Panc1 (cell line): ENCODE results near the gene BCORL1. TPM values are rescaled to one million over a fixed set of nuclear protein-coding genes. Genes with fewer than 3 reads are reported as not detected.

Experiments used
- ATAC-seq: fragments of 200-7000 bp; cut with Tn5 transposase; 2 replicates; pipeline ENCODE4 v1.9.1; 2020; ENCODE audit warnings: mild to moderate bottlenecking, moderate library complexity
- BruUV-seq: library from RNA; stranded (reverse); fragments of 400-500 nt; replicated peaks from 2 replicates; lab custom pipeline; 2021; lab: Mats Ljungman, UMichigan
- CTCF ChIA-PET: fragments of 300-600 bp; sonication (Branson Sonifier 250); formaldehyde crosslinking; loops from one replicate; lab custom pipeline; 2022; ENCODE audit warnings: antibody characterized with exemption; lab: Charles Lee
- POLR2A ChIA-PET: fragments of 300-600 bp; sonication (Branson Sonifier 250); formaldehyde crosslinking; loops from one replicate; lab custom pipeline; 2022; ENCODE audit warnings: antibody characterized with exemption; lab: Charles Lee
- DNase-seq: peaks from one replicate; pipeline ENCODE4 v3.0.0-alpha.2; 2010; ENCODE audit warnings: low read depth, low spot score
- H3K27ac ChIP-seq: 2 replicates; pipeline ENCODE4 v1.5.1; 2011; ENCODE audit warnings: mild to moderate bottlenecking, low read length, inconsistent platforms
- H3K27me3 ChIP-seq: fragments of 200-500 bp; sonication (Bioruptor generic); 2 replicates; pipeline ENCODE4 v1.6.0; 2014; ENCODE audit warnings: low read length, inconsistent platforms; ENCODE audit not compliant: control insufficient read depth, insufficient read depth
- H3K36me3 ChIP-seq: fragments of 200-500 bp; sonication (Bioruptor generic); 2 replicates; pipeline ENCODE4 v1.5.1; 2014; ENCODE audit warnings: inconsistent platforms, mild to moderate bottlenecking, low read length, moderate library complexity; ENCODE audit not compliant: control insufficient read depth, insufficient read depth
- H3K4me1 ChIP-seq: 2 replicates; pipeline ENCODE4 v1.5.1; 2011; ENCODE audit warnings: inconsistent platforms, mild to moderate bottlenecking, low read length, moderate library complexity; ENCODE audit not compliant: control insufficient read depth, insufficient read depth
- H3K4me3 ChIP-seq, 2 experiments: 2 replicates each; pipeline ENCODE4 v1.5.1; 2011 to 2012; ENCODE audit warnings: low read depth in 2 of 2, low read length in 2 of 2, mild to moderate bottlenecking in 2 of 2, inconsistent platforms in 1 of 2, moderate library complexity in 1 of 2
- H3K9me3 ChIP-seq: fragments of 200-500 bp; sonication (Bioruptor generic); 2 replicates; pipeline ENCODE4 v1.5.1; 2014; ENCODE audit warnings: low read depth, mild to moderate bottlenecking, inconsistent platforms, low read length, moderate library complexity; ENCODE audit not compliant: control insufficient read depth, insufficient read depth
- CTCF ChIP-seq: fragments of 450-650 bp; IDR thresholded peaks from 2 replicates; pipeline ENCODE4 v1.5.1; 2017; ENCODE audit warnings: mild to moderate bottlenecking
- POLR2AphosphoS5 ChIP-seq: IDR thresholded peaks from 2 replicates; pipeline ENCODE4 v1.6.1; 2012; ENCODE audit warnings: mild to moderate bottlenecking, low read depth, low read length, moderate library complexity
- SIN3A ChIP-seq: IDR thresholded peaks from 2 replicates; pipeline ENCODE4 v1.6.1; 2012; ENCODE audit warnings: low read depth, mild to moderate bottlenecking, low read length, moderate library complexity, borderline replicate concordance; ENCODE audit not compliant: insufficient read depth
- TCF7L2 ChIP-seq: IDR thresholded peaks from 2 replicates; pipeline ENCODE4 v1.6.1; 2011; ENCODE audit warnings: mild to moderate bottlenecking, low read depth, low read length, inconsistent platforms
- in situ Hi-C: cut with HindIII; loops from 2 replicates; pipeline ENCODE4 v1.10.0; 2016; ENCODE audit warnings: low sequenced_read_pairs, low pct_unique_long_range_greater_than_20kb
- intact Hi-C: fragments of 100-400 bp; cut with micrococcal nuclease; formaldehyde crosslinking; loops from one replicate; pipeline ENCODE4 v1.10.0; 2022; ENCODE audit not compliant: unreplicated experiment
- total RNA-seq: library from RNA; stranded (reverse); gene quantifications from one replicate; pipeline ENCODE4 v1.2.1, GENCODE V29; 2021; ENCODE audit not compliant: unreplicated experiment
- TF ChIP-seq, protein P1 (sequence below), 2 experiments: IDR thresholded peaks; 2 replicates each; pipeline ENCODE4 v1.6.1; 2011 to 2012; ENCODE audit warnings: low read depth in 2 of 2, control low read depth in 1 of 2, low read length in 1 of 2, mild to moderate bottlenecking in 1 of 2, moderate library complexity in 1 of 2; ENCODE audit not compliant: insufficient read depth in 1 of 2

BCORL1 gene
- total RNA-seq, 1 experiment from 2014 or later = 67.4 TPM

- Histone ChIP-seq H3K4me1 (peaks cover 42% of the 10 kb centered on the region), H3K36me3 (no peaks in the 10 kb centered on the region), H3K27ac (no peak overlapping the region; the same call in 1 of the 2 replicates), H3K9me3 (no peaks in the 10 kb centered on the region), H3K27me3 (no peaks in the 10 kb centered on the region), H3K4me3 (no peak overlapping the region)
- ATAC-seq = no peak
- no peak for TF ChIP-seq POLR2AphosphoS5
- no peak for TF ChIP-seq SIN3A
- no peak for TF ChIP-seq CTCF
- TF ChIP-seq TCF7L2 = no peak
- TF ChIP-seq, protein P1, sequence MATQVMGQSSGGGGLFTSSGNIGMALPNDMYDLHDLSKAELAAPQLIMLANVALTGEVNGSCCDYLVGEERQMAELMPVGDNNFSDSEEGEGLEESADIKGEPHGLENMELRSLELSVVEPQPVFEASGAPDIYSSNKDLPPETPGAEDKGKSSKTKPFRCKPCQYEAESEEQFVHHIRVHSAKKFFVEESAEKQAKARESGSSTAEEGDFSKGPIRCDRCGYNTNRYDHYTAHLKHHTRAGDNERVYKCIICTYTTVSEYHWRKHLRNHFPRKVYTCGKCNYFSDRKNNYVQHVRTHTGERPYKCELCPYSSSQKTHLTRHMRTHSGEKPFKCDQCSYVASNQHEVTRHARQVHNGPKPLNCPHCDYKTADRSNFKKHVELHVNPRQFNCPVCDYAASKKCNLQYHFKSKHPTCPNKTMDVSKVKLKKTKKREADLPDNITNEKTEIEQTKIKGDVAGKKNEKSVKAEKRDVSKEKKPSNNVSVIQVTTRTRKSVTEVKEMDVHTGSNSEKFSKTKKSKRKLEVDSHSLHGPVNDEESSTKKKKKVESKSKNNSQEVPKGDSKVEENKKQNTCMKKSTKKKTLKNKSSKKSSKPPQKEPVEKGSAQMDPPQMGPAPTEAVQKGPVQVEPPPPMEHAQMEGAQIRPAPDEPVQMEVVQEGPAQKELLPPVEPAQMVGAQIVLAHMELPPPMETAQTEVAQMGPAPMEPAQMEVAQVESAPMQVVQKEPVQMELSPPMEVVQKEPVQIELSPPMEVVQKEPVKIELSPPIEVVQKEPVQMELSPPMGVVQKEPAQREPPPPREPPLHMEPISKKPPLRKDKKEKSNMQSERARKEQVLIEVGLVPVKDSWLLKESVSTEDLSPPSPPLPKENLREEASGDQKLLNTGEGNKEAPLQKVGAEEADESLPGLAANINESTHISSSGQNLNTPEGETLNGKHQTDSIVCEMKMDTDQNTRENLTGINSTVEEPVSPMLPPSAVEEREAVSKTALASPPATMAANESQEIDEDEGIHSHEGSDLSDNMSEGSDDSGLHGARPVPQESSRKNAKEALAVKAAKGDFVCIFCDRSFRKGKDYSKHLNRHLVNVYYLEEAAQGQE (IDR thresholded peaks at IDR 0.05; ENCODE audit: insufficient read depth in 1 of 2, low read depth in 2 of 2, low read length in 1 of 2) = no peak
- no peak for DNase-seq
- CTCF ChIA-PET = interaction anchor here (0.6 kb wide), 1 partner anchor 96 kb away, joined by 3 read pairs; no protein-coding TSS in a partner anchor
- in situ Hi-C loops (no loop called here), intact Hi-C loops (no loop called here)
- POLR2A ChIA-PET = no interaction called here
- BruUV-seq = no TSS peak
Measured at GRCh38 chrX:130084631-130085237, 102.3 kb downstream of the BCORL1 start.

- no TSS peak for BruUV-seq
- peaks cover 42% of the 10 kb centered on the region for H3K4me1 ChIP-seq
- ATAC-seq (no peak), DNase-seq (no peak)
- H3K9me3 ChIP-seq = no peaks in the 10 kb centered on the region
- H3K4me3 ChIP-seq = no peak overlapping the region
- no peaks in the 10 kb centered on the region for H3K36me3 ChIP-seq
- TF ChIP-seq TCF7L2 (no peak), SIN3A (no peak), CTCF (no peak), POLR2AphosphoS5 (no peak)
- TF ChIP-seq, protein P1 (IDR thresholded peaks at IDR 0.05; ENCODE audit: insufficient read depth in 1 of 2, low read depth in 2 of 2, low read length in 1 of 2) = no peak
- intact Hi-C loops (no loop called here), in situ Hi-C loops (no loop called here)
- H3K27me3 ChIP-seq = no peaks in the 10 kb centered on the region
- no peak overlapping the region; the same call in 1 of the 2 replicates for H3K27ac ChIP-seq
- CTCF ChIA-PET = interaction anchor here (0.6 kb wide), 1 partner anchor 94 kb away, joined by 3 read pairs; no protein-coding TSS in a partner anchor
- POLR2A ChIA-PET = no interaction called here
Measured at GRCh38 chrX:130085551-130086446, 103.4 kb downstream of the BCORL1 start.
